ENCODE results near the gene GAL3ST2.

DNA sequence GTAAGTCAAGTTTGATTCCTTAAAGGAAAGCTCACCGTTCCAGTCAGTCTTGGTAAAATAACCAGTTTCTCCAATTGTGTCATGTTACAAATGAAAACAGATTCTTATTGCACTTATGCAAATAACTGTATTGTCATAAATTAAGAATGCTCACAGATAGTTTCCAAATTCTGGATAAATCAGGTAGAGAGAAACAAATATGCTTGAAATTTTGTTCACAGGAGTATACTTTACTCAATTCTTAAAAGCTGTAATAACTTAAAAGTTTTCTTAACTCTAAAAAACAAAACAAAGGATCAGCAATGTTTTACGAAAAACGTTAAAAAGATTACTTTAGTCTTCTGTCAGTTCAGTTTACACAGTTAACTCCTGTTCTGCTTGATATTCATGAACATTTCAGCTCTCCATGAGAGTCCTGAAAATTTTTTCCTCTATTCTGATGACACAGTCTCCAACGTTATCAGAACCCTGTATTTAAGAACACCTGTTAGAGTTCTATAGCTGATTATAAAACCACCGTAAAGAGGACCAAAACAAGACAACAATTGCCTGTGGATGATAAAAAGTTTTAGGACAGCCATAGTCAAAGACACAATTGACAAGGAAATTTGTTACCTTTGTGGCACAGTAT lies 4.4 kb downstream of the GAL3ST2 start:
- TF ChIP-seq, protein P1, sequence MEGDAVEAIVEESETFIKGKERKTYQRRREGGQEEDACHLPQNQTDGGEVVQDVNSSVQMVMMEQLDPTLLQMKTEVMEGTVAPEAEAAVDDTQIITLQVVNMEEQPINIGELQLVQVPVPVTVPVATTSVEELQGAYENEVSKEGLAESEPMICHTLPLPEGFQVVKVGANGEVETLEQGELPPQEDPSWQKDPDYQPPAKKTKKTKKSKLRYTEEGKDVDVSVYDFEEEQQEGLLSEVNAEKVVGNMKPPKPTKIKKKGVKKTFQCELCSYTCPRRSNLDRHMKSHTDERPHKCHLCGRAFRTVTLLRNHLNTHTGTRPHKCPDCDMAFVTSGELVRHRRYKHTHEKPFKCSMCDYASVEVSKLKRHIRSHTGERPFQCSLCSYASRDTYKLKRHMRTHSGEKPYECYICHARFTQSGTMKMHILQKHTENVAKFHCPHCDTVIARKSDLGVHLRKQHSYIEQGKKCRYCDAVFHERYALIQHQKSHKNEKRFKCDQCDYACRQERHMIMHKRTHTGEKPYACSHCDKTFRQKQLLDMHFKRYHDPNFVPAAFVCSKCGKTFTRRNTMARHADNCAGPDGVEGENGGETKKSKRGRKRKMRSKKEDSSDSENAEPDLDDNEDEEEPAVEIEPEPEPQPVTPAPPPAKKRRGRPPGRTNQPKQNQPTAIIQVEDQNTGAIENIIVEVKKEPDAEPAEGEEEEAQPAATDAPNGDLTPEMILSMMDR (IDR thresholded peaks at IDR 0.05; ENCODE audit: low read depth, low read length, missing input control): no peak
- TF ChIP-seq RXRA (IDR thresholded peaks at IDR 0.05) (no peak), JUND (IDR thresholded peaks at IDR 0.05) (no peak), RAD21 (IDR thresholded peaks at IDR 0.05) (no peak), YY1 (IDR thresholded peaks at IDR 0.05) (no peak), GABPA (IDR thresholded peaks at IDR 0.05 in 1 of 2, conservative IDR thresholded peaks at IDR 0.05 in 1 of 2) (no peak)
- TF ChIP-seq, protein P2, sequence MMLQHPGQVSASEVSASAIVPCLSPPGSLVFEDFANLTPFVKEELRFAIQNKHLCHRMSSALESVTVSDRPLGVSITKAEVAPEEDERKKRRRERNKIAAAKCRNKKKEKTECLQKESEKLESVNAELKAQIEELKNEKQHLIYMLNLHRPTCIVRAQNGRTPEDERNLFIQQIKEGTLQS (IDR thresholded peaks at IDR 0.05): no peak
- TF ChIP-seq, protein P3, sequence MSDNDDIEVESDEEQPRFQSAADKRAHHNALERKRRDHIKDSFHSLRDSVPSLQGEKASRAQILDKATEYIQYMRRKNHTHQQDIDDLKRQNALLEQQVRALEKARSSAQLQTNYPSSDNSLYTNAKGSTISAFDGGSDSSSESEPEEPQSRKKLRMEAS (IDR thresholded peaks at IDR 0.05): no peak
- TF ChIP-seq, protein P4, sequence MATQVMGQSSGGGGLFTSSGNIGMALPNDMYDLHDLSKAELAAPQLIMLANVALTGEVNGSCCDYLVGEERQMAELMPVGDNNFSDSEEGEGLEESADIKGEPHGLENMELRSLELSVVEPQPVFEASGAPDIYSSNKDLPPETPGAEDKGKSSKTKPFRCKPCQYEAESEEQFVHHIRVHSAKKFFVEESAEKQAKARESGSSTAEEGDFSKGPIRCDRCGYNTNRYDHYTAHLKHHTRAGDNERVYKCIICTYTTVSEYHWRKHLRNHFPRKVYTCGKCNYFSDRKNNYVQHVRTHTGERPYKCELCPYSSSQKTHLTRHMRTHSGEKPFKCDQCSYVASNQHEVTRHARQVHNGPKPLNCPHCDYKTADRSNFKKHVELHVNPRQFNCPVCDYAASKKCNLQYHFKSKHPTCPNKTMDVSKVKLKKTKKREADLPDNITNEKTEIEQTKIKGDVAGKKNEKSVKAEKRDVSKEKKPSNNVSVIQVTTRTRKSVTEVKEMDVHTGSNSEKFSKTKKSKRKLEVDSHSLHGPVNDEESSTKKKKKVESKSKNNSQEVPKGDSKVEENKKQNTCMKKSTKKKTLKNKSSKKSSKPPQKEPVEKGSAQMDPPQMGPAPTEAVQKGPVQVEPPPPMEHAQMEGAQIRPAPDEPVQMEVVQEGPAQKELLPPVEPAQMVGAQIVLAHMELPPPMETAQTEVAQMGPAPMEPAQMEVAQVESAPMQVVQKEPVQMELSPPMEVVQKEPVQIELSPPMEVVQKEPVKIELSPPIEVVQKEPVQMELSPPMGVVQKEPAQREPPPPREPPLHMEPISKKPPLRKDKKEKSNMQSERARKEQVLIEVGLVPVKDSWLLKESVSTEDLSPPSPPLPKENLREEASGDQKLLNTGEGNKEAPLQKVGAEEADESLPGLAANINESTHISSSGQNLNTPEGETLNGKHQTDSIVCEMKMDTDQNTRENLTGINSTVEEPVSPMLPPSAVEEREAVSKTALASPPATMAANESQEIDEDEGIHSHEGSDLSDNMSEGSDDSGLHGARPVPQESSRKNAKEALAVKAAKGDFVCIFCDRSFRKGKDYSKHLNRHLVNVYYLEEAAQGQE (IDR thresholded peaks at IDR 0.05): no peak
